ENCODE measurements around the gene NRXN3. TPM values are rescaled to one million over a fixed set of nuclear protein-coding genes. Genes with fewer than 3 reads are reported as not detected.

NRXN3 gene
- polyA plus RNA-seq, 1 of the 3 experiments (the other 2 are of a cell fraction), result 1.6 TPM

- peak; percentile 54; the same call in 1 of the 2 replicates for TF ChIP-seq ZBTB33 (IDR thresholded peaks at IDR 0.05; ENCODE audit: borderline replicate concordance, low read depth)
- TF ChIP-seq SIN3A (IDR thresholded peaks at IDR 0.05; ENCODE audit: borderline replicate concordance, low read depth, low read length), result no peak
- TF ChIP-seq EZH2phosphoT487 (IDR thresholded peaks at IDR 0.05; ENCODE audit: borderline replicate concordance, low read depth), result no peak
- TF ChIP-seq, protein P1, sequence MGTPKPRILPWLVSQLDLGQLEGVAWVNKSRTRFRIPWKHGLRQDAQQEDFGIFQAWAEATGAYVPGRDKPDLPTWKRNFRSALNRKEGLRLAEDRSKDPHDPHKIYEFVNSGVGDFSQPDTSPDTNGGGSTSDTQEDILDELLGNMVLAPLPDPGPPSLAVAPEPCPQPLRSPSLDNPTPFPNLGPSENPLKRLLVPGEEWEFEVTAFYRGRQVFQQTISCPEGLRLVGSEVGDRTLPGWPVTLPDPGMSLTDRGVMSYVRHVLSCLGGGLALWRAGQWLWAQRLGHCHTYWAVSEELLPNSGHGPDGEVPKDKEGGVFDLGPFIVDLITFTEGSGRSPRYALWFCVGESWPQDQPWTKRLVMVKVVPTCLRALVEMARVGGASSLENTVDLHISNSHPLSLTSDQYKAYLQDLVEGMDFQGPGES (IDR thresholded peaks at IDR 0.05; ENCODE audit: low read depth, low read length), result no peak
- TF ChIP-seq PBX3 (IDR thresholded peaks at IDR 0.05), result peak; percentile 98
- no peak for TF ChIP-seq GABPA (IDR thresholded peaks at IDR 0.05; ENCODE audit: low read depth)
- no peak for TF ChIP-seq FOXJ3 (CRISPR knock-in tag; IDR thresholded peaks at IDR 0.05)
Measured at GRCh38 chr14:78921856-78922255, 751.7 kb downstream of the NRXN3 start (continued).

DNA sequence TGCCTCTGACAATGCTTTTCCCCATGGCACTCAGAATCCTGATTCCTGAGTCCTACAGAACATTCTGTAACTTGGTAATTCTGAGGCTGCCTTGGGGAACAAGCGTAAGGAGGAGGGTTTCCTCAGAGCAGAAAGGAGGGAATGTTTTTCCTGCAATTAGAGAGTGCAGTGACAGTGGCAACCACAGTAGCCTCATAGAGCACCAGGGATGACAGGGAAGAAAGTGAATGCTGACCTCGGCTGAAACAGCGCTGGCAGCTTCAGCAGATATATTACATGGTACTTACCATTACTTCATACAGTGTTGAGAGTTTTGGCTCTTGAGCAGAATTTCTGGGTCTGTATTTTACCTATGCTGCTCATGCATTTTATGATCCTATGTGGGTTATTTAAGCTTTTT lies 757.1 kb downstream of the NRXN3 start:
- CTCF ChIA-PET, result interaction anchor here (1.0 kb wide), 1 partner anchor 31 kb away, joined by 3 read pairs; no protein-coding TSS in a partner anchor
- no peak overlapping the region for H3K27ac ChIP-seq (ENCODE audit: low read depth in 2 of 2, low read length in 1 of 2)
- WGBS (ENCODE audit: low lambda C conversion rate), result 83% methylated on average over 3 of the region's 3 CpGs

DNA sequence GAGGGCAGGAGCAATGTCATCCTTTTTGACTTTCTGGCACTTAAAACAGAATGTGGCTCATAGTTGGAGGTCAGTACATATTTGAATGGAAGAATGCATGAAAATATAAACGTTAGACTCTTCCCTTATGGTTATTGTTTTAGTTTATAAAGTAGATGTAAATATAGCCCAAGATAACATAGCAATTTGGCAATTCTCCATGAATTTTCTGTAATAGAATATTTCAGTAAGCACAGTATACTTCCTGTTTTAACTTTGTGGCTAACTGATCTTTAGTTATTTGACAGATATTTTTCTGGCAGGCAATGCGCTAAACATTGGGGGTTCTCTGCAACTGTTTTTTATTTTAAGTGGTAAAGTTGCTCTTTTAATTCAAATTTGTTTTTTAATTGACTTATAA lies 763.0 kb downstream of the NRXN3 start:
- Histone ChIP-seq H2AFZ (ENCODE audit: low read depth) (no peak overlapping the region), H3K79me2 (ENCODE audit: insufficient read depth) (no peaks in the 10 kb centered on the region), H3K4me3 (ENCODE audit: low read depth in 2 of 2, low read length in 1 of 2) (no peak overlapping the region), H3K9me3 (no peaks in the 10 kb centered on the region), H3F3A (replicated peaks; ENCODE audit: insufficient read depth) (no peaks in the 10 kb centered on the region), H3K27me3 (ENCODE audit: insufficient read depth) (no peaks in the 10 kb centered on the region), H3K9ac (no peak overlapping the region), H3K36me3 (replicated peaks in 1 of 2; ENCODE audit: control insufficient read depth in 1 of 2, insufficient read depth in 2 of 2, low read length in 1 of 2) (no peaks in the 10 kb centered on the region), H3K4me2 (no peak overlapping the region), H4K20me1 (ENCODE audit: insufficient read depth) (no peaks in the 10 kb centered on the region), H3K4me1 (ENCODE audit: control insufficient read depth in 1 of 2, insufficient read depth in 2 of 2, low read depth in 1 of 2, low read length in 1 of 2) (no peaks in the 10 kb centered on the region), H3K27ac (ENCODE audit: low read depth in 2 of 2, low read length in 1 of 2) (no peak overlapping the region), H3K9me2 (no peaks in the 10 kb centered on the region)
- ChIA-PET POLR2A (no interaction called here), CTCF (interaction anchor here (0.8 to 2.3 kb wide), 11 partner anchors 8 to 34 kb away, joined by 3 to 15 read pairs (median 6); no protein-coding TSS in a partner anchor)
- DNase-seq, result no peak
- 25% methylated on average over 2 of the region's 2 CpGs for WGBS (ENCODE audit: low lambda C conversion rate)
- TF ChIP-seq, protein P2, sequence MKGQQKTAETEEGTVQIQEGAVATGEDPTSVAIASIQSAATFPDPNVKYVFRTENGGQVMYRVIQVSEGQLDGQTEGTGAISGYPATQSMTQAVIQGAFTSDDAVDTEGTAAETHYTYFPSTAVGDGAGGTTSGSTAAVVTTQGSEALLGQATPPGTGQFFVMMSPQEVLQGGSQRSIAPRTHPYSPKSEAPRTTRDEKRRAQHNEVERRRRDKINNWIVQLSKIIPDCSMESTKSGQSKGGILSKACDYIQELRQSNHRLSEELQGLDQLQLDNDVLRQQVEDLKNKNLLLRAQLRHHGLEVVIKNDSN (IDR thresholded peaks at IDR 0.05; ENCODE audit: borderline replicate concordance, low read depth), result no peak
- TF ChIP-seq GATA2 (CRISPR knock-in tag; IDR thresholded peaks at IDR 0.05), result no peak
- TF ChIP-seq ZBTB33 (IDR thresholded peaks at IDR 0.05; ENCODE audit: borderline replicate concordance, low read depth), result no peak
- TF ChIP-seq RCOR1 (IDR thresholded peaks at IDR 0.05; ENCODE audit: low read length), result no peak
- no peak for TF ChIP-seq SIN3A (IDR thresholded peaks at IDR 0.05; ENCODE audit: borderline replicate concordance, low read depth, low read length)
- TF ChIP-seq FOSL2 (IDR thresholded peaks at IDR 0.05; ENCODE audit: borderline replicate concordance, low read depth), result no peak
- no peak for TF ChIP-seq POLR2AphosphoS5 (IDR thresholded peaks at IDR 0.05; ENCODE audit: low read depth, low read length)
- no peak for TF ChIP-seq NRF1 (IDR thresholded peaks at IDR 0.05; ENCODE audit: low read depth, low read length)
- TF ChIP-seq, protein P3, sequence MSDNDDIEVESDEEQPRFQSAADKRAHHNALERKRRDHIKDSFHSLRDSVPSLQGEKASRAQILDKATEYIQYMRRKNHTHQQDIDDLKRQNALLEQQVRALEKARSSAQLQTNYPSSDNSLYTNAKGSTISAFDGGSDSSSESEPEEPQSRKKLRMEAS (IDR thresholded peaks at IDR 0.05; ENCODE audit: low read depth), result no peak
- no peak for TF ChIP-seq RAD21 (IDR thresholded peaks at IDR 0.05; ENCODE audit: low read length)
- no peak for TF ChIP-seq MEF2A (IDR thresholded peaks at IDR 0.05; ENCODE audit: borderline replicate concordance, low read depth)

More for the DNA sequence above, 757.1 kb downstream of the NRXN3 start:
- H4K20me1 ChIP-seq (ENCODE audit: insufficient read depth), result no peaks in the 10 kb centered on the region
- peaks cover 2% of the 10 kb centered on the region for H3F3A ChIP-seq (replicated peaks; ENCODE audit: insufficient read depth)
- no peaks in the 10 kb centered on the region for H3K79me2 ChIP-seq (ENCODE audit: insufficient read depth)
- H3K4me2 ChIP-seq, result no peak overlapping the region
- H2AFZ ChIP-seq (ENCODE audit: low read depth), result no peak overlapping the region
- no peak overlapping the region for H3K4me3 ChIP-seq (ENCODE audit: low read depth in 2 of 2, low read length in 1 of 2)
- POLR2A ChIA-PET, result no interaction called here
- H3K36me3 ChIP-seq (replicated peaks in 1 of 2; ENCODE audit: control insufficient read depth in 1 of 2, insufficient read depth in 2 of 2, low read length in 1 of 2), result no peaks in the 10 kb centered on the region
- H3K9me3 ChIP-seq, result no peaks in the 10 kb centered on the region
- TF ChIP-seq SIN3A (IDR thresholded peaks at IDR 0.05; ENCODE audit: borderline replicate concordance, low read depth, low read length), result no peak
- H3K9me2 ChIP-seq, result no peaks in the 10 kb centered on the region
- no peak overlapping the region for H3K9ac ChIP-seq
- no peak for DNase-seq
- H3K4me1 ChIP-seq (ENCODE audit: control insufficient read depth in 1 of 2, insufficient read depth in 2 of 2, low read depth in 1 of 2, low read length in 1 of 2), result no peaks in the 10 kb centered on the region; a peak in 1 of 4 replicates
- no peaks in the 10 kb centered on the region for H3K27me3 ChIP-seq (ENCODE audit: insufficient read depth)

Measured in SK-N-SH (cell line).